OCI-LY3 (cell line): ENCODE measurements around the gene RPUSD1.

ENCODE experiments used
- CTCF ChIP-seq: fragments of 200-600, 300-600 bp; sonication (generic); IDR thresholded peaks from 2 replicates; pipeline ENCODE4 v1.5.1; 2014; ENCODE audit warnings: antibody characterized with exemption, low read length, low read depth
- EZH2phosphoT487 ChIP-seq: fragments of 200-600 bp; shearing (Covaris generic); IDR thresholded peaks from 2 replicates; pipeline ENCODE4 v1.6.1; 2018; ENCODE audit warnings: antibody characterized with exemption, mixed run types, low read depth

GRCh38 chr16:820748-821147 is 32.6 kb upstream of the RPUSD1 start:
- TF ChIP-seq CTCF (no peak), EZH2phosphoT487 (no peak)
